HG02870 (cell line): ENCODE results near the gene YBX1.
"Not testable (repeated sequence)": the region's sequence is repeated elsewhere in the genome, so short reads cannot be mapped to it uniquely, and the experiment has no call there.

Source experiments
- ATAC-seq: cut with Tn5 transposase; IDR thresholded peaks from one replicate; pipeline ENCODE4 v1.9.1; 2021; ENCODE audit warnings: mild to moderate bottlenecking, moderate library complexity; ENCODE audit not compliant: unreplicated experiment

YBX1 gene

GRCh38 chr1:42686418-42686817, 4.2 kb downstream of the YBX1 start:
- ATAC-seq = no peak

DNA sequence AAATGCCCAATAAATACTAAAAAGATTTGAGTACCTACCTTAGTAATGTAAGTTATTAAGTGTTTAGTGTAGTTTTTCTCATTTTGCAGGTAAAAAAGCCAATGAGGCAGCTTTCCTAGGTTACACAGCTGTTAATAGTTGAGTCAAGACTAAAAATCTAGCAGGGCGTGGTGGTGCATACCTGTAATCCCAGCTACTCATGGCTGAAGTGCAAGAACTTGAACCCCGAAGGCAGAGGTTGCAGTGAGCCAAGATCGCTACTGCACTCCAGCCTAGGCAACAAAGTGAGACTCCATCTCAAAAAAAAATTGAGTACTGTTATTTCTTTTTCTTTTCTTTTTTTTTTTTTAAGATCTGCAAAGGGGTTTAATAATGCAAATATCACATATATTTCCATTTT, 7.7 kb downstream of the YBX1 start:
- no peak for ATAC-seq

- ATAC-seq = no peak
These were observed 8.4 kb downstream of the YBX1 start for GRCh38 chr1:42690477-42691156.

DNA sequence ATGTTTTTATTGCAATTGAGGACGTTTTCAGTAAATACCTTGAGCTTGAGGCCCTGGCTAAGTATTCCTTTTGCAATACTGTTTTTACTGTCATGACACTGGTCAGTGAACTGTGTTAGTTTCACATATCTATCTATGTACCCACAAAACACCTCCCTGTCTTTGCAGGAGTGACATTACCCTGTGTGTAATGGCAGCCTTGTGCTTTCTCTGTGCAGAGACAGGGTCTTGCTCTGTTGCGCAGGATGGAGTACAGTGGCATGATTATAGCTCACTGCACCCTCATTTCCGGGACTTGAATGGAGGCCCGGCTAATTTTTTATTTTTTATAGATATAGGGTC, 8.9 kb downstream of the YBX1 start:
- ATAC-seq = no peak

DNA sequence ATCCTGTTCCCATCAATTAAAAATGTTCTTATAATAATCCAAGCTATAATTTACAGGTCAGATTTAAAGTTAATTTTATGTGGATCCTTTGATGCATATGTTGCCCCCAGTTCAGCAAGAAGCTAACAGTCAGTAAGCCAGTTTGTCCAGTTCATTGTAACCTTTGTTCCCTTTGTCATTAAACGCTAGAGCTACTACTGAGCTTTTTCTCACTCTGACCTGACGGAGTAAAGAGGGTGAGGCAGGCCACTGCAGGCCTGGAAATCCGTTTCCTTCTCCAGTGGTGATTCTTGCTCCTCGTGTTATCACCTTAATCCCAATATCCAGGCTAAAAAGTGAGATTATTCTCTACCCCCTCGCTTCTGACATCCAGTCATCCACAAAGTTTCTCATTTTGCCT, 10.2 kb downstream of the YBX1 start:
- no peak for ATAC-seq

GRCh38 chr1:42692911-42693310, 10.7 kb downstream of the YBX1 start:
- no peak for ATAC-seq

DNA sequence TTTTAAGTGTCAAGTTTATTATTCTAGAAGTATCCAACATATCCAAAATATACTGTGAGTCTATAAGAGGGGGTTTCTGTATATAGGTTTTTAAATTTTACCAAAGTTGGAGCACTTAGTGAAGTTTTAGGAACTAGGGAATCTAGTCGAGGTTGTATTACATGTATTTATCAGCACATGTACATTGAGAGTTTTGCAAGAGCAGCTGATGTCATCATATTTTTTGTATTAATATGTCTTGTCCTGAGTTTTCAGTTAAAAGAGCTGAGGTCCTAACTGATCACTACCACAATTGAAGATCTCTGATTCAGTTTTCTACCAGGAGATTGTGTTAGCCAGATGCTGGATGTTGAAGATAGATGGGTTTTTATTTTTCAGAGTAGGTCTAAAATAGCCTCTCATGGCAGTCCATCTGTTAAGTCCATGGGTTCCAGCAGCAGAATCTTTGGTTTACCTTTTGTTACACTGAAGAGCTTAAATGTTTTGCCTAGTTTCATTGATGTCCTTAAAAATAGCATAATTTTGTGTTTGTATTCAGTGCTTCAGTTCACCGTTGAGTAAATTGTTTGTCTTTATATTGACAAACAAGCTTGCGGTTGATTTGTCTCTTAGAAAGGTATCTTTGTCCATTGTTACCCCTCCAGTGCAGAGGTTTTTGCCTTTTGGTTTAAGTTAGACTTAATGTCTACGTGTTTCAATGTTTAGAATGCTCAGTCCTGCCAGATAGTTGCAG, 16.0 kb downstream of the YBX1 start:
- no peak for ATAC-seq

DNA sequence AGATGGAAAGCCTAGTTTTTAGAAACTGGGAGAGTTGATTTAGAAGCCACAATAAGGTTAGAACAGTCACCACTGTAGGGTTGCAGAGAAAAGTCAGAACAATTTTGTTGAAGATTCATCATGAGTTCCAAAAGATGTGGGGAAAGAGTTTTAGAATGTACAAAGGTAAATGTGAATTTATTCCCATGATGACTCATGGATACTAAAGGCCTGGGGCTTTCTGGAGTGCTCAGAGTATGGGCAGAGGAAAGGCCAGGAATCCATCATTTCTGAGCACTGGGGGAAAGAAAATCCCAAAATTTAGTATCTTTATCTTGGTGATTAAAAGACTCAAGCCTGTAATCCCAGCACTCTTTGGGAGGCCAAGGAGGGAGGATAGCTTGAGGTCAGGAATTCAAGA, 17.8 kb downstream of the YBX1 start:
- ATAC-seq = no peak

GRCh38 chr1:42703888-42704464, 21.8 kb downstream of the YBX1 start:
- no peak for ATAC-seq

DNA sequence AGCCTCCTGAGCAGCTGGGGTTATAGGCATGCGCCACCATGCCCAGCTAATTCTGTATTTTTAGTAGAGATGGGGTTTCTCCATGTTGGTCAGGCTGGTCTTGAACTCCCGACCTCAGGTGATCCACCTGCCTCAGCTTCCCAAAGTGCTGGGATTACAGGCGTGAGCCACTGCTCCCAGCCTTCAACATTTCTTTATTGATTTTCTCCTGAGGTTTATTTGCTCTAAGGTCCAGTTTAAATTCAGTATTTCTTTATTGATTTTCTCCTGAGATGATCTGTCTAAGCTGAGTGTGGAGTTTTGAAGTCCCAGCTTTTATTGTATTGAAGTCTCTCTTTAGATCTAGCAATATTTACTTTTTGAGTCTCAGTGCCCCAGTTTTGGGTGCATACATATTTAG, 30.6 kb downstream of the YBX1 start:
- not testable (repeated sequence) for ATAC-seq

DNA sequence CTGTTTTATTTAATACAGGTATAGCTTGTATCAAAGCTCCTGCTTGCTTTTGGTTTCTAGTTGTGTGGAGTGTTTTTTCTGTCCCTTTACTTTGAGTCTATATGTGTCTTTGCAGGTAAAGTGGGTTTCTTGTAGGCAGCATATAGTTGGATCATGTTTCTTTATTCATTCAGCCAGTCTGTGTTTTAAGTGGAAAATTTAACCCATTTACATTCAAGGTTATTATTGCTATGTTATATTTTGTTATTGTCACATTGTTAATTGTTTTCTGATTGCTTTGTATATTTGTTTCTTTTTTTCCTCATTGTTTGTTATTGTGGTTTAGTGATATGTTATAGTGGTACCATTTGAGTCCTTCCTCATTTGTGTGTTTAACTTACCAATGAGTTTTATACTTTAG, 31.1 kb downstream of the YBX1 start:
- ATAC-seq = no peak

- ATAC-seq = not testable (repeated sequence)
These were observed 32.2 kb downstream of the YBX1 start for GRCh38 chr1:42714441-42714840.

- ATAC-seq = no peak
These were observed 38.6 kb downstream of the YBX1 start for GRCh38 chr1:42720868-42721267.

GRCh38 chr1:42721926-42722325, 39.7 kb downstream of the YBX1 start:
- ATAC-seq = no peak

DNA sequence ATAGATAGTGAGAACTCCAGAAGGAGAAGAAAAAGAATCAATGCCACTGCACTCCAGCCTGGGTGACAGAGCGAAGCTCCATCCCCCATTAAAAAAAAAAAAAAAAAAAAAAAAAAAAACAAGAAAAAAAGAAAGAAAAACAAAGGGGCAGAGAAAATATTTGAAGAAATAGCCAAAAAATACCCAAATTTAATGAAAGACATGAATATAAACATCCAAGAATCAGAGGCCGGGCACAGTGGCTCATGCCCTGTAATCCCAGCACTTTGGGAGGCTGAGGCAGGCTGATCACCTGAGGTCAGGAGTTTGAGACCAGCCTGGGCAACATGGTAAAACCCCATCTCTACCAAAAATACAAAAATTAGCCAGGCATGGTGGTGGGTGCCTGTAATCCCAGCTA, 40.2 kb downstream of the YBX1 start:
- ATAC-seq = not testable (repeated sequence)

DNA sequence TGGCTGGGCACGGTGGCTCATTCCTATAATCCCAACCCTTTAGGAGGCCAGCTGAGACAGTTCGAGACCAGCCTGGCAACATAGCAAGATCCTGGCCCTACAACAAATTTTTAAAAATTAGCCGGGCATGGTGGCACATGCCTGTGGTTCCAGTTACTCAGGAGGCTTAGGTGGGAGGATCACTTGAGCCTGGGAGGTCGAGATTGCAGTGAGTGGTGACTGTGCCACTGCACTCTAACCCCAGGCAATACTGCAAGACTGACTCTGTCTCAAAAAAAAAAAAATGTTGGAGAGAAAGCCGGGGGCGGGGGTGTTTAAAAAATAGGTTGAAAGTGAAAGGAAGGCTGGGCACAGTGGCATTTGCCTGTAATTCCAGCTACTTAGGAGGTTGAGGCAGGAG, 41.3 kb downstream of the YBX1 start:
- no peak for ATAC-seq

DNA sequence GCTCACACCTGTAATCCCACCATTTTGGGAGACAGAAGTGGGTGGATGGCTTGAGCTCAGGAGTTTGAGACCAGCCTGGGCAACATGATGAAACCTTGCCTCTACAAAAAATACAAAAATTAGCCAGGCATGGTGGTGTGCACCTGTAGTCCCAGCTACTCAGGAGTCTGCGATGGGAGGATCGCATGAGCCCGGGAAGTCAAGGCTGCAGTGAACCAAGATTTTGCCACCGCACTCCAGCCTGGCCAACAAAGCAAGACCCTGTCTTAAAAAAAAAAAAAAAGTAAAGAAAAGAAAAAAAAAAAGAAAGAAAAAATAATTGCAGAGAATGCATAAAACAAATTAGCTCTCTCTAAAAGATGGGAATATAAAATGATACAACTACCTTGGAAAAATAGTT, 43.6 kb downstream of the YBX1 start:
- ATAC-seq = not testable (repeated sequence)

- no peak for ATAC-seq
These were observed 47.8 kb downstream of the YBX1 start for GRCh38 chr1:42730002-42730401.

- no peak for ATAC-seq
These were observed 48.8 kb downstream of the YBX1 start for GRCh38 chr1:42730988-42731387.

GRCh38 chr1:42731585-42731984, 49.4 kb downstream of the YBX1 start:
- ATAC-seq = no peak

- no peak for ATAC-seq
These were observed 50.0 kb downstream of the YBX1 start for GRCh38 chr1:42732126-42732680.
